ENCODE data around the gene SHISA9. TPM values are rescaled to one million over a fixed set of nuclear protein-coding genes. Genes with fewer than 3 reads are reported as not detected.

The SHISA9 gene
- total and polyA plus RNA-seq, 2 of the 4 experiments (the other 2 are of a cell fraction): under 0.01 TPM; not detected in 1

DNA sequence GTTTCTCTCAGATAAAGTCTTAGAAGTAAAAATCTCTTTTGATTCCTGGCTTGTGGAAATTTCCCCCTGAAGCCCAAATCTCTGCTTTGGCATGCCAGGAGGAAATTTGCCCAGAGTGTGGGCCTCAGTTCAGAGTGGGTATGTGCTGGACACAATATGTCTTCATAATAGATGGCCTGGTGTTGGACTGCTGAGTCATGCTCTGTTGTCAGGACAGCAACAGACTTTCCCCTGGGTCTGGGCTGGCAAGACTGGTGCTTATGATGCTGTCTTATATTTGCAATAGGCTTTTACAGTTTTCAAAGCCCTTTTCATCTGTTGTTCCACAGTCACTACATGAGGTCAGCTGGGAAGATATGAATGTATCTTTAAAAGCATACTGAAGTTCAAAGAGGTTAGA lies 57.0 kb downstream of the SHISA9 start:
- POLR2A ChIA-PET (ENCODE audit: unreplicated experiment): no interaction called here
- Histone ChIP-seq H3K9me1 (ENCODE audit: insufficient read depth, low read length) (no peaks in the 10 kb centered on the region), H3K9ac (ENCODE audit: low read depth, low read length) (no peak overlapping the region), H3K9me3 (ENCODE audit: control insufficient read depth, insufficient read depth, low read length) (peaks cover 19% of the 10 kb centered on the region), H2AK9ac (replicated peaks; ENCODE audit: low read depth, low read length, poor library complexity) (no peak overlapping the region), H3K18ac (ENCODE audit: low read depth, low read length) (no peak overlapping the region), H4K5ac (ENCODE audit: low read depth, low read length) (no peak overlapping the region), H3K23ac (ENCODE audit: low read depth, low read length) (no peak overlapping the region), H2BK15ac (ENCODE audit: low read depth, low read length) (no peak overlapping the region), H4K20me1 (ENCODE audit: insufficient read depth, low read length) (no peaks in the 10 kb centered on the region), H3K27me3 (ENCODE audit: control insufficient read depth, insufficient read depth, low read length) (no peaks in the 10 kb centered on the region), H2BK120ac (ENCODE audit: low read depth, low read length) (no peak overlapping the region), H3K4me1 (ENCODE audit: control insufficient read depth, insufficient read depth, low read length) (no peaks in the 10 kb centered on the region), H2BK20ac (ENCODE audit: low read depth, low read length) (no peak overlapping the region), H3K4me3 (ENCODE audit: insufficient read depth, low read depth, low read length) (no peak overlapping the region), H2AFZ (replicated peaks; ENCODE audit: low read length, poor library complexity) (no peak overlapping the region), H2BK5ac (ENCODE audit: low read depth, low read length, poor library complexity, severe bottlenecking) (no peak overlapping the region), H3K27ac (ENCODE audit: insufficient read depth, low read length) (no peak overlapping the region), H3K4ac (ENCODE audit: low read depth, low read length) (no peak overlapping the region), H3K79me1 (ENCODE audit: low read depth in 1 of 2, low read length in 2 of 2) (no peaks in the 10 kb centered on the region), H4K91ac (ENCODE audit: insufficient read depth, low read depth, low read length) (no peak overlapping the region), H3K56ac (ENCODE audit: extremely low read depth, insufficient read depth, low read length) (no peak overlapping the region), H4K8ac (ENCODE audit: low read depth in 2 of 2, low read length in 2 of 2) (no peak overlapping the region), H3K4me2 (ENCODE audit: low read depth, low read length) (no peak overlapping the region), H2AK5ac (ENCODE audit: low read depth, low read length) (no peak overlapping the region), H3K14ac (replicated peaks; ENCODE audit: low read depth, low read length) (no peak overlapping the region), H3K36me3 (ENCODE audit: control insufficient read depth, insufficient read depth, low read length) (no peaks in the 10 kb centered on the region)
- ATAC-seq (ENCODE audit: low read depth): no peak
- dilution Hi-C loops (cut with HindIII; ENCODE audit: low sequenced_read_pairs, unreplicated experiment): no loop called here
- DNase-seq: no peak
- intact Hi-C loops (cut with micrococcal nuclease): no loop called here
- in situ Hi-C loops (cut with MboI; ENCODE audit: low sequenced_read_pairs): no loop called here
- TF ChIP-seq MAFK (IDR thresholded peaks at IDR 0.05; ENCODE audit: low read depth, low read length): no peak
- TF ChIP-seq NFE2L2 (IDR thresholded peaks at IDR 0.05; ENCODE audit: low read depth, low read length): peak; percentile 14; the same call in 1 of the 2 replicates
- BruUV-seq (replicated peaks): no TSS peak
- CTCF ChIA-PET: no interaction called here
